GM21528 (cell line): ENCODE results near the gene EGR2.

Experiments used
- ATAC-seq: cut with Tn5 transposase; IDR thresholded peaks from one replicate; pipeline ENCODE4 v1.9.1; 2021; ENCODE audit warnings: mild to moderate bottlenecking, moderate library complexity; ENCODE audit not compliant: unreplicated experiment, low FRiP score

EGR2 gene

GRCh38 chr10:62819141-62819920, 3.2 kb upstream of the EGR2 start:
- no peak for ATAC-seq

GRCh38 chr10:62818426-62819011, 2.4 kb upstream of the EGR2 start:
- ATAC-seq = no peak

GRCh38 chr10:62817766-62818425, 1.7 kb upstream of the EGR2 start:
- ATAC-seq = peak; percentile 39

GRCh38 chr10:62817121-62817765, 1.1 kb upstream of the EGR2 start:
- ATAC-seq = peak; percentile 14

GRCh38 chr10:62816076-62816330, 163 bp downstream of the EGR2 start:
- ATAC-seq = no peak

DNA sequence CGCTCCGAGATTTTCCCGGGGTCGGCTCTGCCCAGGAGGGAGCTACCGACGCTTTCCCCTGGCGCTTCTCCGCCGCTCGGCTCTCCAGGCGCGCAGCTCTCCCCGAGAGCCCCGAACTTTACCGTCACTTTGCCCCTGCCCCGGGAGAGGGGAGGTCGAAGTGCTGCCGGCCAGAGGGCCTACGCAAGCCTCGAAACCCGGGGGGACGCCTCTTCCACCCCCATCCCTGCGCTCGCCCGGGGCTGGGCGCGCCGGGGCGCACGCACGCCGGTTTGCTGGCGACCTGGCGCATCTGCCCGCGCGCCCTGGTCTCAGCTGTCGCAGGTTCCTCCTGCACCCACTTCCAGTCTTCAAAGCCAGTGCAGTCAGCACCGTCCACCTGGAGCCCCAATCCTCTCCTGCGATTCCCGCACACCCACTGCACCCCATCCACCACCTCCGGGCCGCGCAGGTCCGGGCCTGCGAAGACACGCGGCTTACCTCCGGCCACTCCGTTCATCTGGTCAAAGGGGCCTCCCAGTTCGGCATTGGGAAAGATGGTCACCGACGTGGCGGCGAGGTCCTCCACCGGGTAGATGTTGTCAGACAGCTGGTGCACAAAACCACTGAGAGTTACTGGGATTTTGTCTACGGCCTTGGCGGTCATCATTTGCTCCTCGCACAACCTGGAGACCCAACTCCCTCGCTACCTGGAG, 638 bp downstream of the EGR2 start:
- no peak for ATAC-seq

GRCh38 chr10:62814756-62815380, 1.3 kb downstream of the EGR2 start:
- no peak for ATAC-seq

DNA sequence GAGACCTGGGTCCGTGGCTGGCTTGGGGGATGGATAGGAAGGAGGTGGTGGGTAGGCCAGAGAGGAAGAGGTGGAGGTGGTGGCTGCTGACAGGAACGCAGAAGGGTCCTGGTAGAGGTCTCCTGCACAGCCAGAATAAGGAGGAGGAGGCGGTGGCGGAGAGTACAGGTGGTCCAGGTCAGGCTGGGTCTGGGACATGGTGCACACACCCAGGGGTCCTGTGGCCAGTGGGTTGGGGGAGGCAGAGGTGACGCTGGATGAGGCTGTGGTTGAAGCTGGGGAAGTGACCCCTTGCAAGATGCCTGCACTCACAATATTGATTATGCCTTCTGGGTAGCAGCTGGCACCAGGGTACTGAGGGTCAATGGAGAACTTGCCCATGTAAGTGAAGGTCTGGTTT, 2.2 kb downstream of the EGR2 start:
- ATAC-seq = no peak

- no peak for ATAC-seq
Observed at GRCh38 chr10:62813453-62813852, 2.7 kb downstream of the EGR2 start.

- no peak for ATAC-seq
Observed at GRCh38 chr10:62812672-62813439, 3.3 kb downstream of the EGR2 start.

DNA sequence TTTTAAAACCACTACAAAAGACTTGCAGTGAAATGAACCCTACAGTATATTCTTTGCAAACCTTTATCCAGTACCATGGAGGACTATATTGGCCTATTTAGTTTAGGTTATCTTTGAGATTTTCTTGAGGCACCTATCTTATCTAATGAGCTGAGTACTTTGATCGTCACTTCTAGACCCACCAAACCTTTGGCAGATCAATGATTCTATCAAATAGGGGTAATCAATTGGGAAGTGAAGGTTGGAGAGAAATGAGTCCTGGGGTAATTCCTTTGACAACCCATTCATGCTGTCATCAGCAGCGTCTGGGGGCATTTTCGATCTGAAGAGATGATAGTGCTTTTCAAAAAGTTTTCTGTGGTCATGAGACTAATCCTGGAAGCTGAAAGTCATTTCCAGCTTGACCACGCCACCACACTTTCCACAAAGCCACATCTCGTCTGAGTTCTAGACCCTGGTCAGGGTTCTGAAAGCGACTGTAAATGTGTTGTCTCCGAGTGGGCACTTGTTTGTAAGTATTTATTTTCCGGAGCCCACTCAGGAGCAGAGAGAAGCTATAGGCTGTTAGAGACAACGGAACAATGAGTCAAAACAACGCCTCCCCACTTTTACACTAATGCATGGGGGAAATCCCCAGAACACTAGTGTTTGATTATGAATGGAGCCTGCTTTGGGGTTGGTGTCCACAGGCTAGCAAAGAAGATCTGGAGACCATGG, 4.8 kb downstream of the EGR2 start:
- ATAC-seq = peak; percentile 38

GRCh38 chr10:62810156-62810902, 5.8 kb downstream of the EGR2 start:
- no peak for ATAC-seq

- ATAC-seq = no peak
Observed at GRCh38 chr10:62806251-62806650, 9.9 kb downstream of the EGR2 start.

- peak; percentile 13 for ATAC-seq
Observed at GRCh38 chr10:62805231-62806099, 10.7 kb downstream of the EGR2 start.

DNA sequence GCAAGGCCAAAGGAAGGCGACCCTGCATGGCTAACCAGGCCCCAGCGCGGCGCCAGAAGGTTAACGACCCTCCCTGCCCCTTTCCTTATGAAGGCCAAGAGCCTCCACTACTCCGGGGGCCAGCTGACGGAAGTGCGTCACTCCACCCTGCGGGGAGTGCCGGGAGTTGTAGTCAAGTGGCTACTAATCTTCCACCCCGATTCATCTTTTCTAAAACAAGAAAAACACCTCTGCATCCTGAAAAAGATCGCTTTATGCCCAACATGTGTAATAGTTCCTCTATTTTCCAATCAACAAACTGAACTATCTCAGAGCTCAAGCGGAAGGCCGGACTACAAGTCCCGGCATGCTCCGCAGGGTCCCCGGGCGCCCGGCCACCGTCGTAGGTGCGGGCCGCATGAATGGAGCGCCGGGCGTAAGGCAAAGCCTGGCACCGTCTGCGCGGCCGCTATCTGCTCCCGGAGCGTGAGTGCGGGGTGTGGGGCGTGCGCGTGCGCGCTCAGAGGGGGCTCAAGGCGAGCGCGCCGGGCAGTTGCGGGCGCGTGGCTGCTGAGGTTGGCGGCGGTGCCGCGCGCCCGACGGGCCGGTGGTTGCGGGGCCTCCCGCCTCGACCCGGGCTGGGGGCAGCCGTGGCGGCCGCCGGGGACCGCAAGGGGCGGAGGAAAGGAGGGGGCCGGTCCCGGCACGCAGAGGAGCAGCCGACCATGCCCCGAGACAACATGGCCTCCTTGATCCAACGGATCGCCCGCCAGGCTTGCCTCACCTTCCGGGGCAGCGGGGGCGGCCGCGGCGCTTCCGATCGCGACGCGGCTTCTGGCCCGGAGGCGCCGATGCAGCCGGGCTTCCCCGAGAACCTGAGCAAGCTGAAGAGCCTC, 11.6 kb downstream of the EGR2 start, which contains the start of gene ADO:
TSS of gene ADO (plus strand) at position 365 of the 875 bp plus-strand sequence. CDS start at position 705, 340 bp downstream.
- peak; percentile 91 for ATAC-seq

DNA sequence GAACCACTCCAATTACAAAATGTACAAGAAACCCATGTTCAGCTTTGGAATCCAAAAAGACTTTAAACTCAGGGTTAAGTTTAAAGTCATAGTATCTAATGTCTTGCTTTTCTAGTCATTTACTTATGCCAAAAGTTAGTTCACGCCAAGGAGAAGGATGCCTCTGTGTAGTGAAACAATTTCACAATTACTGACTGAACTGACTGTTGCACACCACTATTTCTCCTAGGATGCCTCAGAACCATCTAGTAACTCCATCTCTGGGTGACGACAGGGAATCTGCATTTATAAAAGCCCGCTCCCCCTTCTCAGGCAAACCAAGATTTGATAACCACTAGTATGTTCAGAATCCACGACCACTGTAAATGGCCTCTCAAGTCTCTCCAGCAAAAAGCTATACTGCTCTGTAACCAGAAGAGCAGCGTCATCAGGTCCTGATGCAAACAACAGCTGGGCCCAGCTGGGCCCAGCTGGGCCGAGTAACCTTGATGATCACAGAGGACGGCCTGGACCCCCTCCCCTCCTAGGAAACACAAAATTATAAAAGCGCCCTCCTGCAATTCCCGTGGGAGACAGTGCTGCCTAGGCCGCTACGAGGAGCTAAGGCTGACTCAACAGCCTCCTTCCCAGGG, 12.3 kb downstream of the EGR2 start:
- no peak for ATAC-seq
